T-cell (primary cell): ENCODE data around the gene RCBTB2. TPM values are rescaled to one million over a fixed set of nuclear protein-coding genes. Genes with fewer than 3 reads are reported as not detected.

Source experiments
- ATAC-seq, 4 experiments: fragments of 200-7000 bp in 3 of 4; fragments of 150-1000 bp in 1 of 4; cut with Tn5 transposase; replicated peaks in 1 of 4; 1 replicate in 3 of 4; 2 replicates in 1 of 4; pipeline ENCODE4 v1.10.0; 2021; ENCODE audit warnings: moderate library complexity in 3 of 4, mild to moderate bottlenecking in 2 of 4, moderate number of reproducible peaks in 1 of 4
- CTCF ChIA-PET, 2 donors: fragments of 300-600 bp; sonication (Branson Sonifier 250); formaldehyde crosslinking; loops; one replicate each; lab custom pipeline; 2022; ENCODE audit warnings: antibody characterized with exemption in 2 of 2; lab: Charles Lee
- POLR2A ChIA-PET, 2 donors: fragments of 300-600 bp; sonication (Branson Sonifier 250); formaldehyde crosslinking; loops; one replicate each; lab custom pipeline; 2022; ENCODE audit warnings: antibody characterized with exemption in 2 of 2; lab: Charles Lee
- DNase-seq, 35 experiments: peaks; one replicate each; pipeline versions ENCODE4 v3.0.0 to v3.0.0-alpha.2; 2013 to 2023
- H3K27ac ChIP-seq: one replicate; pipeline ENCODE4 v1.5.1; 2013; ENCODE audit warnings: low read length
- H3K27me3 ChIP-seq, 2 experiments: replicated peaks in 1 of 2; 1 replicate in 1 of 2; 2 replicates in 1 of 2; pipeline versions ENCODE4 v1.6.1 to v1.7.0; 2013; ENCODE audit warnings: low read length in 1 of 2, mixed read lengths in 1 of 2; ENCODE audit not compliant: control insufficient read depth in 2 of 2, insufficient read depth in 2 of 2; ENCODE audit errors: extremely low read depth in 1 of 2
- H3K36me3 ChIP-seq, 2 donors: 1 replicate in 1 of 2; 2 replicates in 1 of 2; pipeline versions ENCODE4 v1.6.1 to v1.7.0; 2013; ENCODE audit warnings: low read length in 1 of 2; ENCODE audit not compliant: control insufficient read depth in 2 of 2, insufficient read depth in 1 of 2; ENCODE audit errors: extremely low read depth in 1 of 2
- H3K4me1 ChIP-seq, 2 experiments: 1 replicate in 1 of 2; 2 replicates in 1 of 2; pipeline versions ENCODE4 v1.6.1 to v1.7.0; 2013; ENCODE audit warnings: low read length in 2 of 2, mixed read lengths in 1 of 2; ENCODE audit not compliant: insufficient read depth in 2 of 2, control insufficient read depth in 1 of 2; ENCODE audit errors: extremely low read depth in 1 of 2
- H3K4me3 ChIP-seq, 2 donors: 1 replicate in 1 of 2; 2 replicates in 1 of 2; pipeline versions ENCODE4 v1.5.1 to v1.7.0; 2013; ENCODE audit warnings: mild to moderate bottlenecking in 2 of 2, low read length in 1 of 2, moderate library complexity in 1 of 2; ENCODE audit not compliant: control insufficient read depth in 1 of 2; ENCODE audit errors: extremely low read depth in 1 of 2
- H3K9me3 ChIP-seq: 2 replicates; pipeline ENCODE4 v1.7.0; 2013
- H3K27ac Mint-ChIP-seq, 2 donors: one replicate each; pipeline ENCODE4 v1.8.0; 2020 to 2021; ENCODE audit warnings: mild to moderate bottlenecking in 2 of 2, mixed read lengths in 2 of 2
- H3K27me3 Mint-ChIP-seq, 2 donors: one replicate each; pipeline ENCODE4 v1.8.0; 2021 to 2022; ENCODE audit warnings: mixed read lengths in 2 of 2
- H3K36me3 Mint-ChIP-seq: one replicate; pipeline ENCODE4 v1.8.0; 2021; ENCODE audit warnings: mixed read lengths
- H3K4me1 Mint-ChIP-seq, 3 donors: one replicate each; pipeline ENCODE4 v1.8.0; 2020 to 2022; ENCODE audit warnings: mixed read lengths in 3 of 3, mild to moderate bottlenecking in 1 of 3
- H3K4me3 Mint-ChIP-seq, 3 donors: one replicate each; pipeline ENCODE4 v1.8.0; 2020 to 2022; ENCODE audit warnings: mild to moderate bottlenecking in 3 of 3, mixed read lengths in 3 of 3, moderate library complexity in 3 of 3
- H3K9me3 Mint-ChIP-seq, 3 donors: one replicate each; pipeline ENCODE4 v1.8.0; 2020 to 2022; ENCODE audit warnings: mixed read lengths in 3 of 3
- WGBS: methylation state at CpG from one replicate; pipeline ENCODE4 v1.1.5; 2013; ENCODE audit warnings: missing lambda C conversion rate; ENCODE audit not compliant: insufficient coverage; 5-methylcytosine and 5-hydroxymethylcytosine counted together
- total RNA-seq, 35 experiments: library from RNA in 6 of 35; stranded (reverse) in 6 of 35; fragments of 120-200 nt in 1 of 35; gene quantifications; one replicate each; pipeline versions ENCODE4 v1.2.1 to v1.2.4 and lab custom pipeline; 2013 to 2026

The RCBTB2 gene
- total RNA-seq, 5 donors from 2014 or later (not counting 1 experiment from before 2014, with no cell fraction given): 10.4 to 19.7 (median 16.2) TPM

DNA sequence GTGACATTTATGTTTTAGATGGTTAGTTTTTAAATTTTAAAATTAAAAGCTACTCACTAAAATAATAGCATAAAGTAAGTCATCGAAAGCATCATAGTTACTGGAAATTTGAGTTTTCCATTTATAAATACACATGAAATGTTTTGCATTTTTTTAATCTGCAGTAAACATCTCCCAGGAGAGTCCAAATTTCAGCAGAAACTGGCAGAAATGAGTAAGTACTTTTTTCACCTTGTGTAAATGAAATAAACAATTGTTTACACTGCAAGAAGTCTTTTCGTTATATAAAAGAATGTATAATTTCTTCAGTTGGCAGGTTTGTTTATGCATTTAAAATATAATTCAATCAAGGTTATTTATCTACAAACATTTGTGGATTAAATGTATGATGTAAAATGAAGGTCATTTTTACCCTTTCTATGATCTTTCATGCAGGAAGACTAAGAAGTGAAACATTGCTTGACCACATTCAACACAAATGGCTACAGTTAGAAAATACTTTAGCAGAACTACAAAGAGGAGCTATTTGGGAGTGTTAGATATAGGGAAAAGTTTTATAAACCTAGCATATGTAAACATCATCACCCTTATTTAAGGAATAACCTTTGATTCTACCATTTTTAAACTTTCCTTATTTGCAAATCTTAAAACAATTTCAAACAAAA, 55.6 kb downstream of the RCBTB2 start:
- no peak overlapping the region for H3K4me3 Mint-ChIP-seq
- peaks cover 54% of the 10 kb centered on the region for H3K36me3 Mint-ChIP-seq
- ATAC-seq: no peak
- POLR2A ChIA-PET: no interaction called here
- H3K27me3 Mint-ChIP-seq: no peaks in the 10 kb centered on the region
- WGBS: no CpG with 5 or more reads among the region's 2 CpGs
- Histone ChIP-seq H3K9me3 (no peaks in the 10 kb centered on the region), H3K36me3 (peaks cover 0 to 5% of the 10 kb centered on the region in 2 donors), H3K27me3 (no peaks in the 10 kb centered on the region), H3K27ac (no peak overlapping the region), H3K4me1 (no peaks in the 10 kb centered on the region), H3K4me3 (no peak overlapping the region)
- peaks cover 0 to 6% (median 3%) of the 10 kb centered on the region in 3 donors for H3K4me1 Mint-ChIP-seq
- DNase-seq: no peak
- no peak overlapping the region for H3K27ac Mint-ChIP-seq
- CTCF ChIA-PET: interaction anchor here (0.6 to 0.9 kb wide), 3 partner anchors 17 to 103 kb away, joined by 3 read pairs; no protein-coding TSS in a partner anchor
- no peaks in the 10 kb centered on the region for H3K9me3 Mint-ChIP-seq

DNA sequence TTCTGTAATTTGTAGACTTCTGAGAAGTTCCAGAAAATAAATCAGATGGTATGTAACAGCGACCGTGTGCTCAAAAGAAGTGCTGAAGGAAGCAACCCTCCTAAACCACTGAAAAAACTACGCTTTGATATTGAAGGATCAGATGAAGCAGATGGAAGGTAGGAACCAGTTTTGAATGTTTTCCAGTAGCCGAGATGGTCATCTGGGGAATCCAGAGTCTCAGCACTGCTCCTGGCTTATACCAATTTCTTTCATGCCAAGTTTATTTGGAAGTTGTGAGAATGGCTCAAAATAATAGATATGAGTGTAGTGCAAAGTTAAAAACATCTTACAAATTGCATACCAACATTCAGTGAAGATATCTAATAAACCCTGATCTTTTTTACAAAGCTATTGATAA, 56.2 kb downstream of the RCBTB2 start:
- DNase-seq (no peak), ATAC-seq (no peak)
- Mint-ChIP-seq H3K4me1 (peaks cover 0 to 5% (median 3%) of the 10 kb centered on the region in 3 donors), H3K27me3 (no peaks in the 10 kb centered on the region), H3K27ac (peak overlapping the region in 1 of 2 donors; percentile 39), H3K36me3 (peaks cover 53% of the 10 kb centered on the region), H3K4me3 (no peak overlapping the region), H3K9me3 (no peaks in the 10 kb centered on the region)
- Histone ChIP-seq H3K4me1 (no peaks in the 10 kb centered on the region), H3K9me3 (no peaks in the 10 kb centered on the region), H3K4me3 (no peak overlapping the region), H3K27me3 (no peaks in the 10 kb centered on the region), H3K27ac (no peak overlapping the region), H3K36me3 (peaks cover 0 to 5% of the 10 kb centered on the region in 2 donors)
- CTCF ChIA-PET: interaction anchor here (0.6 to 0.9 kb wide), 4 partner anchors 18 to 303 kb away, joined by 3 to 5 read pairs (median 3); no protein-coding TSS in a partner anchor
- POLR2A ChIA-PET: no interaction called here
- WGBS: no CpG with 5 or more reads among the region's 4 CpGs

DNA sequence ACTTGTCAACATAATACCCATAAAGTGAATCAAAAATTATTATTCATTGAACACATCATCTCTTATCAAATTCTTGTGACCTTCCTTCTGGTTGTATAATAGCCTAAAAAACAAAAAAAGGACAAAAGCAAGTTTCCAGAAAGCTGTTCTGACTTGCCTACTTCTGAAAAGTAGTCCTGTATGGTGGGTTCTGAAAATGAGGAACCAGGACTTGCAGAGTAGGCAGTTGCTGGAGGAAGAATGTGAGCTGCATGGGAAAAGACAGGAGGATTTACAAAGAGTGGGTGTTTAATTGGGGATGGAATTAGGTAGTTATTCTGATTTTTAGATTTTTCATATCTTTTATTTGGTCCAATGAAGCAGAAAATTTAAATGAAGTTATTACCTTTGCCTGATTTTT, 56.7 kb downstream of the RCBTB2 start:
- ATAC-seq: no peak
- H3K36me3 Mint-ChIP-seq: peaks cover 56% of the 10 kb centered on the region
- no peak overlapping the region for H3K27ac Mint-ChIP-seq

DNA sequence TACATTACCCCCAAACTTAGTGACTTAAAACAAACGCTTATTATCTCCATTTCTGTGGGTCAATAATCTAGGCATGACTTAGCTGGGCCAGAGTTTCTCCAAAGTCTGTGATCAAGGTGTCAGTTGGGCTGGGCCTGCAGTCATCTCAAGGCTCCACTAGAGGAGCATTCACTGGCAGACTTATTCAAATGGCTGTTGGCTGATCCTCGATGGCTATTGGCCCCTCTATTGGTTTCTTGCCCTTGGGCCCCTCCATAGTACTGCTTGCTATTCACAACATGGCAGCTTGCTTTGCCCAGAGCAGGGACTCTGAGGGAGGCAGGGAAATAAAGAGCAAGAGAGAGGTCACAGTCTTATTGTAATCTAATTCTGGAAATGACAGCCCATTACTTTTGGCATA, 57.6 kb downstream of the RCBTB2 start:
- Histone ChIP-seq H3K4me1 (no peaks in the 10 kb centered on the region), H3K27ac (no peak overlapping the region), H3K4me3 (no peak overlapping the region), H3K9me3 (no peaks in the 10 kb centered on the region), H3K36me3 (peaks cover 0 to 5% of the 10 kb centered on the region in 2 donors), H3K27me3 (no peaks in the 10 kb centered on the region)
- Mint-ChIP-seq H3K4me1 (peaks cover 0 to 5% (median 3%) of the 10 kb centered on the region in 3 donors), H3K36me3 (peaks cover 56% of the 10 kb centered on the region), H3K9me3 (no peaks in the 10 kb centered on the region), H3K27ac (peak overlapping the region; percentile 34 to 43), H3K27me3 (no peaks in the 10 kb centered on the region), H3K4me3 (no peak overlapping the region)
- 90% methylated on average over 2 of the region's 2 CpGs for WGBS
- ChIA-PET POLR2A (no interaction called here), CTCF (no interaction called here)
- ATAC-seq: no peak
- DNase-seq: no peak

More for the DNA sequence above, 56.7 kb downstream of the RCBTB2 start:
- no peaks in the 10 kb centered on the region for H3K27me3 Mint-ChIP-seq
- ChIA-PET POLR2A (no interaction called here), CTCF (interaction anchor here in 1 of 2 donors (0.6 to 0.9 kb wide), 3 partner anchors 18 to 302 kb away, joined by 3 to 5 read pairs (median 3); no protein-coding TSS in a partner anchor)
- no peaks in the 10 kb centered on the region for H3K27me3 ChIP-seq
- peaks cover 0 to 5% (median 3%) of the 10 kb centered on the region in 3 donors for H3K4me1 Mint-ChIP-seq
- H3K9me3 ChIP-seq: no peaks in the 10 kb centered on the region
- no peaks in the 10 kb centered on the region for H3K4me1 ChIP-seq
- H3K9me3 Mint-ChIP-seq: no peaks in the 10 kb centered on the region
- no peak for DNase-seq
- no peak overlapping the region for H3K27ac ChIP-seq
- no peak overlapping the region for H3K4me3 Mint-ChIP-seq
- peaks cover 0 to 5% of the 10 kb centered on the region in 2 donors for H3K36me3 ChIP-seq
- no peak overlapping the region for H3K4me3 ChIP-seq

DNA sequence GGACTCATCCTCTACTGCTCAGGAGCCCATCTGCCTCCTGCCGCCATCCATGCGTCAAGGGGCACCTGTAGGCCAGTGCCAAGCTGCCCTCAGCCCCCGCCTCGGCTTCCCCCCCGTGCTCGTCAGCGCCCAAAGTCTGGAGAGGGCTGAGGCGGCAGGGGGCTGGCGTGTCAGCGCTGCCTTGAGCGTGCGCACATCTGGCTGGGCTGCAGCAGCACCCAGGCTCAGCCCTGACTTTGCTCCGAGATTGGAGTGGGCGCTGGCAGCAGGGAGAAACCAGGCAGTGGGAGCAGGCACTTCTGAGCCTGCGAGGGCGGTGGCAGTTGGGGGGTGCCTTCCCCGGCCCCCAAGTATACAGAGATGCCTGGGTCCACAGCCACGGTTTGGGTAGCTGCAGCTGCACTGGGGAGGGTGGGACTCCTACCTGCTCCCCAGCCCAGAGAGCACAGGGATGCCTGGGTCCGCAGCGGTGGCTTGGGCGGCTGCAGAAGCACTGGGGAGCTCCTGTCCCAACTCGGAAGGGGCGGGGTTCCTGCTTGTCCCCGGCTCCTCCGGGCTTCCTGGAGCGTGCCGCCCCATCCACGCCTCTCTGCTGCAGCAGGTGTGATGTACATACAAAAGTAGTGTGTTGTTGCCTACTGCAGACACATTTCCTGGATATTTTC, 75.2 kb downstream of the RCBTB2 start:
- ATAC-seq: no peak

DNA sequence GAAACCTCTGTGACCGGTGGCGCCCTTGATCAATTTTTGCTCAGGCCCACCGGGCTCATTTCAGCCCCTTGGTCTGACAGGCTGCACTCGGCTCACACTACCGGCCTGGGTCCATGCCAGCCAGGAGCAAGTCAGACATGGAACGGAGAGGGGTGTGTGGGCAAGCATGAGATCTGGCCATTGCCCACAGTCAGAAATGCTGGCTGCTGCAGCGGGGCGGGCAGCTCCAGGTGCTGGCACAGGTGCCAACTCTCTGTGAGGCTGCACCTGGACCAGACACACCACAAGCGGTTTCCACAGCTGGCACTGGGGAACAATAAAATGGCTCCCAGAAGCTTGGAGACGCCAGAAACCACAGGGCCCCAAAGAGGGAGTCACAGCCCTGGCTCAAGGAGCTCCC, 76.3 kb downstream of the RCBTB2 start:
- H3K4me1 ChIP-seq: no peaks in the 10 kb centered on the region

More for the DNA sequence above, 75.2 kb downstream of the RCBTB2 start:
- no peak for DNase-seq
- H3K27ac ChIP-seq: no peak overlapping the region
- Mint-ChIP-seq H3K9me3 (peaks cover 0 to 4% (median 0%) of the 10 kb centered on the region in 3 donors), H3K36me3 (peaks cover 72% of the 10 kb centered on the region), H3K27me3 (no peaks in the 10 kb centered on the region), H3K4me3 (no peak overlapping the region), H3K4me1 (peaks cover 0 to 8% (median 8%) of the 10 kb centered on the region in 3 donors), H3K27ac (no peak overlapping the region)
- H3K4me3 ChIP-seq: no peak overlapping the region
- WGBS: 98% methylated on average over 28 of the region's 28 CpGs
- no peaks in the 10 kb centered on the region for H3K4me1 ChIP-seq
- H3K36me3 ChIP-seq: peaks cover 3 to 40% of the 10 kb centered on the region in 2 donors
- ChIA-PET POLR2A (no interaction called here), CTCF (interaction anchor here (0.5 to 0.7 kb wide), 3 partner anchors 79 to 473 kb away, joined by 3 to 5 read pairs (median 4); no protein-coding TSS in a partner anchor)
- H3K27me3 ChIP-seq: no peaks in the 10 kb centered on the region
- no peaks in the 10 kb centered on the region for H3K9me3 ChIP-seq

More for the DNA sequence above, 76.3 kb downstream of the RCBTB2 start:
- 97% methylated on average over 10 of the region's 10 CpGs for WGBS
- CTCF ChIA-PET: no interaction called here
- H3K4me1 Mint-ChIP-seq: peaks cover 0 to 11% (median 8%) of the 10 kb centered on the region in 3 donors
- no peaks in the 10 kb centered on the region for H3K27me3 ChIP-seq
- peaks cover 75% of the 10 kb centered on the region for H3K36me3 Mint-ChIP-seq
- ATAC-seq: no peak
- POLR2A ChIA-PET: no interaction called here
- DNase-seq: no peak
- H3K9me3 Mint-ChIP-seq: peaks cover 3 to 11% (median 4%) of the 10 kb centered on the region in 3 donors
- no peak overlapping the region for H3K27ac Mint-ChIP-seq
- no peaks in the 10 kb centered on the region for H3K9me3 ChIP-seq
- H3K36me3 ChIP-seq: peaks cover 3 to 38% of the 10 kb centered on the region in 2 donors
- no peak overlapping the region for H3K27ac ChIP-seq
- no peak overlapping the region for H3K4me3 Mint-ChIP-seq
- H3K27me3 Mint-ChIP-seq: no peaks in the 10 kb centered on the region
- H3K4me3 ChIP-seq: no peak overlapping the region
